ENCODE results near the gene PLB1.

GRCh38 chr2:28680657-28681056 lies 184.8 kb downstream of the PLB1 start:
- no peak for TF ChIP-seq EZH2phosphoT487 (IDR thresholded peaks at IDR 0.05; ENCODE audit: insufficient read depth, low read depth)
- no peak for TF ChIP-seq EZH2 (IDR thresholded peaks at IDR 0.05; ENCODE audit: insufficient read depth, poor library complexity, severe bottlenecking)
